ENCODE results near the gene HSPA4. TPM values are rescaled to one million over a fixed set of nuclear protein-coding genes. Genes with fewer than 3 reads are reported as not detected.
"Not testable (repeated sequence)": the region's sequence is repeated elsewhere in the genome, so short reads cannot be mapped to it uniquely, and the experiment has no call there.

HSPA4 gene
- total RNA-seq, 4 donors from 2014 or later = 32.8 to 48.3 (median 45.4) TPM

DNA sequence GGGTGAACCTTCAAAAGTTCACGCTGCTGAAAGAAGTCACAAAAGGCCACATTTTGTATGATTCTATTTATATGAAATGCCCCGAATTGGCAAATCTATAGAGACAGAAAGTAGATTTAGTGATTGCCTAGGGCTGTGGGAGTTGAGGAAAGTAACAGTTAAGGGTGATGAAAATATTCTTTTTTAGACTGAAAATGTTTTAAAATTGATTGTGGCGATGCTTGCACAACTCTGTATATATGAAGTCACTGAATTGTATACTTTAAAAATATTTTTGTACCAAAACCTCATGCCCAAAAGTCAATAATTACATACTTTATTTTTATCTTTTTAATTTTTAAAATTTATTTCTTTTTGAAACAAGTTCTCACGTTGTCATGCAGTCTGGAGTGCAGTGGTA lies 30.3 kb downstream of the HSPA4 start:
- H3K36me3 ChIP-seq = peaks cover 0 to 29% (median 2%) of the 10 kb centered on the region in 3 donors
- 61 to 63% methylated on average over 4 of the region's 4 CpGs for whole genome bisulfite sequencing, 2 donors
- no peaks in the 10 kb centered on the region for H3K9me3 ChIP-seq
- H3K4me1 ChIP-seq = peaks cover 0 to 6% (median 0%) of the 10 kb centered on the region in 4 donors
- no peak for DNase-seq (ENCODE audit: low spot score in 2 of 2)
- H3K27me3 ChIP-seq = no peaks in the 10 kb centered on the region
- H3K4me3 ChIP-seq = no peak overlapping the region
- H3K27ac ChIP-seq = no peak overlapping the region
- TF ChIP-seq, protein P1, sequence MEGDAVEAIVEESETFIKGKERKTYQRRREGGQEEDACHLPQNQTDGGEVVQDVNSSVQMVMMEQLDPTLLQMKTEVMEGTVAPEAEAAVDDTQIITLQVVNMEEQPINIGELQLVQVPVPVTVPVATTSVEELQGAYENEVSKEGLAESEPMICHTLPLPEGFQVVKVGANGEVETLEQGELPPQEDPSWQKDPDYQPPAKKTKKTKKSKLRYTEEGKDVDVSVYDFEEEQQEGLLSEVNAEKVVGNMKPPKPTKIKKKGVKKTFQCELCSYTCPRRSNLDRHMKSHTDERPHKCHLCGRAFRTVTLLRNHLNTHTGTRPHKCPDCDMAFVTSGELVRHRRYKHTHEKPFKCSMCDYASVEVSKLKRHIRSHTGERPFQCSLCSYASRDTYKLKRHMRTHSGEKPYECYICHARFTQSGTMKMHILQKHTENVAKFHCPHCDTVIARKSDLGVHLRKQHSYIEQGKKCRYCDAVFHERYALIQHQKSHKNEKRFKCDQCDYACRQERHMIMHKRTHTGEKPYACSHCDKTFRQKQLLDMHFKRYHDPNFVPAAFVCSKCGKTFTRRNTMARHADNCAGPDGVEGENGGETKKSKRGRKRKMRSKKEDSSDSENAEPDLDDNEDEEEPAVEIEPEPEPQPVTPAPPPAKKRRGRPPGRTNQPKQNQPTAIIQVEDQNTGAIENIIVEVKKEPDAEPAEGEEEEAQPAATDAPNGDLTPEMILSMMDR (IDR thresholded peaks at IDR 0.05) = no peak
- TF ChIP-seq EP300 (IDR thresholded peaks at IDR 0.05) = no peak
- no peak for TF ChIP-seq POLR2A (IDR thresholded peaks at IDR 0.05)

DNA sequence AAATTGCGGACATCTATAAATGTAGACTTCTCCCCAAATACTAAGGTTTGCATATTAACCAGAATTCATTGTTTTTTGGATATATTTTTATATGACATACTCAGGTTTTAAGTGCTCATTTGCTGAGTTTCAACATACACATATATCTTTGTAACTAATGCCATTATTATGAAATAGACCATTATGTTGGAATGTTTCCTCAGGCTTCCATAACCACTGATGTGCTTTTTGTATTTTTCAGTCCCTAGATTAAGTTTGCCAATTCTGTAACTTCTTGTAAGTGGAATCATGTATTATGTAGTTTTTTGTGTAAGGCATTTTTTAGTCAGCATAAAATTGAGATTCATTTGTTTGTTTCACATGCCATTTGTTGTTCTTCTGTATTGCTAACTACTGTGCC lies 32.1 kb downstream of the HSPA4 start:
- WGBS, 2 donors = 100% methylated on average over 1 of the region's 1 CpG
- Histone ChIP-seq H3K36me3 (peaks cover 0 to 34% (median 0%) of the 10 kb centered on the region in 3 donors), H3K4me3 (no peak overlapping the region), H3K9me3 (no peaks in the 10 kb centered on the region), H3K27ac (no peak overlapping the region), H3K27me3 (no peaks in the 10 kb centered on the region), H3K4me1 (peaks cover 0 to 6% (median 0%) of the 10 kb centered on the region in 4 donors)
- no peak for TF ChIP-seq EP300 (IDR thresholded peaks at IDR 0.05)
- TF ChIP-seq POLR2A (IDR thresholded peaks at IDR 0.05) = no peak
- TF ChIP-seq, protein P1 (IDR thresholded peaks at IDR 0.05) = no peak
- DNase-seq (ENCODE audit: low spot score in 2 of 2) = no peak

DNA sequence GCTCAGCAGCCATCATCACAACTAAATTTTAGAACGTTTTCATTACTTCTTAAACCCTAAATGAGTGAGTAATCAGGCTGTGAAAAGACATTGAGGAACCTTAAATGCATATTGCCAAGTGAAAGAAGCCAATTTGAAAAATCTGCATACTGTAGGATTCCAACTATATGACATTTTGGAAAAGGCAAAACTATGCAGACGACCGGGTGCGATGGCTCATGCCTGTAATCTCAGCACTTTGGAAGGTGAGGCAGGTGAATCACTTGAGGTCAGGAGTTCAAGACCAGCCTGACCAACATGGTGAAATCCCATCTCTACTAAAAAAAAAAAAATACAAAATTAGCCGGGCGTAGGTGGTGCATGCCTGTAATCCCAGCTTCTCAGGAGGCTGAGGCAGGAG lies 33.4 kb downstream of the HSPA4 start:
- DNase-seq (ENCODE audit: low spot score in 2 of 2) = not testable (repeated sequence)

DNA sequence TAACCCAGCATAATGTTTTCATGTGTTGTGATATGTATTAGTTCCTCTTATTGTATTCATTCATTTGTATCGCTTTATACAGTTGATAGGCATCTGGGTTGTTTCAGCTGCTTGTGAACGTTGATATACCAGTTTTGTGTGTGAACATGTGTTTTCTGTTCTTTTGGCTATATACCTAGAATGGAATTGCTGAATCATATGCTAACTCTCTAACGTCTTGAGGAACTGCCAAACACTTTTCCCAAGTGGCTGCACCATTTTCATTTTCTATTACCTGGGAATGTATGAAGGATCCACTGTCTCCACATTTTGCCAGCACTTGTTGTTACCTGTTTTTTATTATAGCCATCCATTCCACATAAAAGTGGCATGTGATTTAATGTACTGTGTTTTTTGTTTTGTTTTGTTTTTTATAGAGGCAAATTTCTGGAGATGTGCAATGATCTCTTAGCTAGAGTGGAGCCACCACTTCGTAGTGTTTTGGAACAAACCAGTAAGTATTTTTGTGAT lies 34.6 kb downstream of the HSPA4 start:
- H3K36me3 ChIP-seq = peaks cover 0 to 59% (median 3%) of the 10 kb centered on the region in 3 donors
- no peak for DNase-seq (ENCODE audit: low spot score in 2 of 2)
- H3K4me3 ChIP-seq = no peak overlapping the region
- TF ChIP-seq, protein P1 (IDR thresholded peaks at IDR 0.05) = no peak
- TF ChIP-seq POLR2A (IDR thresholded peaks at IDR 0.05) (no peak), EP300 (IDR thresholded peaks at IDR 0.05) (no peak)
- H3K27me3 ChIP-seq = no peaks in the 10 kb centered on the region
- 79 to 80% methylated on average over 4 of the region's 4 CpGs for WGBS, 2 donors
- H3K27ac ChIP-seq = no peak overlapping the region
- no peaks in the 10 kb centered on the region for H3K4me1 ChIP-seq
- H3K9me3 ChIP-seq = no peaks in the 10 kb centered on the region

More for the DNA sequence above, 33.4 kb downstream of the HSPA4 start:
- not testable (repeated sequence) for H3K4me3 ChIP-seq, H3K27ac ChIP-seq, H3K4me1 ChIP-seq, H3K27me3 ChIP-seq, H3K9me3 ChIP-seq
- WGBS, 2 donors = 92 to 96% methylated on average over 6 of the region's 6 CpGs
- H3K36me3 ChIP-seq = peaks cover 0 to 47% (median 0%) of the 10 kb centered on the region in 3 donors

DNA sequence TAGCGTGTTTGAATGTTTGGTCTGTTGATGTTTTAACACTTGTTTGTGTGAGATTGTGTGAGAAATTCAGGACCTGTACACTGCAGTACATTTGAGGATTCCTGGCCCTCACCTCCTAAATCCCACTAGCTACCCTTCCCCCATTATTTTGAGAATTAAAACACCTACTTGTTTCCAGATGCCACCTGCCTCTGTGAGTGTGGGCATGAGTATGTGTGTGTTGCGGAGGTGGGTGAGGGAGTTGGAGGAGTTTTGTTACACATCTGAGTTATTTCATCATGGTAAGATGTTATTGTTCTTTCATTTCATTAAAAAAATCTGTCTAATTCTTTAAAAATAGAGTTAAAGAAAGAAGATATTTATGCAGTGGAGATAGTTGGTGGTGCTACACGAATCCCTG lies 36.3 kb downstream of the HSPA4 start:
- no peak overlapping the region for H3K27ac ChIP-seq
- TF ChIP-seq POLR2A (IDR thresholded peaks at IDR 0.05) = no peak
- no peak for DNase-seq (ENCODE audit: low spot score in 2 of 2)
- H3K9me3 ChIP-seq = no peaks in the 10 kb centered on the region
- H3K4me1 ChIP-seq = no peaks in the 10 kb centered on the region
- H3K36me3 ChIP-seq = peaks cover 0 to 76% (median 14%) of the 10 kb centered on the region in 3 donors
- no peak overlapping the region for H3K4me3 ChIP-seq
- H3K27me3 ChIP-seq = no peaks in the 10 kb centered on the region
- WGBS, 2 donors = 90 to 94% methylated on average over 3 of the region's 3 CpGs

DNA sequence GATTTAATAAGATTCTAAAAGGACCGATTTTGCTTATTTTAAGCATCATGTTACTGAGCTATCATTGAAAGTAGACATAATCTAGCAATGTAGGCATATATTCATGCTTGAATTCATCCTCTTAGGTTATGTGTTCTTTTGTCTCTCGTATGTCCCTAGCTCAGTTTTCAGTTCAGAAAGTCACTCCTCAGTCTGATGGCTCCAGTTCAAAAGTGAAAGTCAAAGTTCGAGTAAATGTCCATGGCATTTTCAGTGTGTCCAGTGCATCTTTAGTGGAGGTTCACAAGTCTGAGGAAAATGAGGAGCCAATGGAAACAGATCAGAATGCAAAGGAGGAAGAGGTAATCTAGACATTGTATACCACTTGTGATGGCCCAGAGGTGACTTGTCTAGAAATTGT lies 39.2 kb downstream of the HSPA4 start:
- TF ChIP-seq, protein P1 (IDR thresholded peaks at IDR 0.05) = no peak
- TF ChIP-seq EP300 (IDR thresholded peaks at IDR 0.05) (no peak), POLR2A (IDR thresholded peaks at IDR 0.05) (no peak)
- no peak overlapping the region for H3K27ac ChIP-seq
- peaks cover 0 to 81% (median 16%) of the 10 kb centered on the region in 3 donors for H3K36me3 ChIP-seq
- no peaks in the 10 kb centered on the region for H3K4me1 ChIP-seq
- WGBS, 2 donors = 88 to 90% methylated on average over 3 of the region's 3 CpGs
- no peak overlapping the region for H3K4me3 ChIP-seq
- no peak for DNase-seq (ENCODE audit: low spot score in 2 of 2)
- no peaks in the 10 kb centered on the region for H3K9me3 ChIP-seq
- no peaks in the 10 kb centered on the region for H3K27me3 ChIP-seq
